ENCODE results near the gene IFNLR1.

The IFNLR1 gene

DNA sequence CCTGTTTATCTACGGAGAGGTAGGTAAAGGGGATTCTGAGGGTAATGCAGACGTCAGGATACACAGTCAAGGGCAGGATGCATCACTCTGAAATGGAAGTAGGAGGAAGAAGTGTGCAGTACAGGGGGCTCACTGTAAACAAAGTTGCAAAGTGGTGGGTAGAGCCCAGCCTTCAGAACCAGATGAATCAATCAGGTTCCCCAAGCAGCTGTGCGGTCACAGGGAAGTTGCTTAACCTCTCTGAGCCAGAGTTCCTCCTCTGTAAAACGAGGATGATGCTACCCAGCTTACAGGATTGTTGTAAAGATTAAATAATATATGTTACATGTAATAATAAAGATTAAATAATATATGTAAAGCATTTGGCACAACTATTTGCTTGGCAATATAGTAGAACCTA, 61.6 kb downstream of the IFNLR1 start:
- DNase-seq (ENCODE audit: low spot score), result no peak
- TF ChIP-seq, protein P1, sequence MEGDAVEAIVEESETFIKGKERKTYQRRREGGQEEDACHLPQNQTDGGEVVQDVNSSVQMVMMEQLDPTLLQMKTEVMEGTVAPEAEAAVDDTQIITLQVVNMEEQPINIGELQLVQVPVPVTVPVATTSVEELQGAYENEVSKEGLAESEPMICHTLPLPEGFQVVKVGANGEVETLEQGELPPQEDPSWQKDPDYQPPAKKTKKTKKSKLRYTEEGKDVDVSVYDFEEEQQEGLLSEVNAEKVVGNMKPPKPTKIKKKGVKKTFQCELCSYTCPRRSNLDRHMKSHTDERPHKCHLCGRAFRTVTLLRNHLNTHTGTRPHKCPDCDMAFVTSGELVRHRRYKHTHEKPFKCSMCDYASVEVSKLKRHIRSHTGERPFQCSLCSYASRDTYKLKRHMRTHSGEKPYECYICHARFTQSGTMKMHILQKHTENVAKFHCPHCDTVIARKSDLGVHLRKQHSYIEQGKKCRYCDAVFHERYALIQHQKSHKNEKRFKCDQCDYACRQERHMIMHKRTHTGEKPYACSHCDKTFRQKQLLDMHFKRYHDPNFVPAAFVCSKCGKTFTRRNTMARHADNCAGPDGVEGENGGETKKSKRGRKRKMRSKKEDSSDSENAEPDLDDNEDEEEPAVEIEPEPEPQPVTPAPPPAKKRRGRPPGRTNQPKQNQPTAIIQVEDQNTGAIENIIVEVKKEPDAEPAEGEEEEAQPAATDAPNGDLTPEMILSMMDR (IDR thresholded peaks at IDR 0.05), result no peak
- Histone ChIP-seq H3K27ac (peak overlapping the region; percentile 1 to 53), H3K4me3 (no peak overlapping the region)

DNA sequence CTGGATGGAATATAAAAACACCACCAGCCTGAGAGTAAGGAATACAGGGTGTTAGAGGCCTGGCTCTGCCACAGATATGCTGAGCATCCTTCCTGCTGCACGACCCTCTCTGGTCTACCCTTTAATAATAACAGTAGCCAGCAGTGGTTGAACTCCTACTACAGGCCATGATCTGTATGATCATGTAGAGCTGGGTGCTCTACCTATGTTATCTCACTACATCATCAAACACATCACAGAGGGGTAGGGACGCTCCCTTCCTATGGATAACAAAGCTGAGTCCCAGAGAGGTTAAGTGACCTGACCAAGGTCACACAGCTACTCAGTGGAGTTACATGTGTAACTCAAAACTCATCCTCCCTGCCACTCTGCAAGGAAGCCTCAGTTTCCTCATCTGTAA, 62.1 kb downstream of the IFNLR1 start:
- Histone ChIP-seq H3K27ac (peak overlapping the region in 1 of 2 donors; percentile 1), H3K4me3 (no peak overlapping the region)
- TF ChIP-seq, protein P1 (IDR thresholded peaks at IDR 0.05), result no peak
- DNase-seq (ENCODE audit: low spot score), result no peak

DNA sequence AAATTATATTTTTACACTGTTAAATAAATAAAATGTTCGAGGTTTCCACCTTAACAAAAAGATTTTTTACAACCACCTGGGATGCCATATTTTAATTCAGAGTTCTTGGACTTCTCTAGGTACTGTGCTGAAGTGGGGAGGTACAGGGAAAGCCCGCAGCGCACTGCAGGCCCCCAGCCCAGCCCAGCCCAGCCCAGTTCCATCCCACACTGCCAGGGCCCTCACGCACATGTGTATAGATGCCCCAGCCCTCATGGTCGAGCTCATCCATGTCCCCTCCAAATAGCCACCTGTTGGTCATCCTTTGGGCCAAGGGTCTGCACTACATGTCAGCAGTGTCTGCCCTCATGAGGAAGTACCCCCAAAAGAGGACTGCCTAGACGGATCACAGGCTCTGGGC, 63.5 kb downstream of the IFNLR1 start:
- TF ChIP-seq, protein P1 (IDR thresholded peaks at IDR 0.05), result no peak
- no peak for DNase-seq (ENCODE audit: low spot score)
- H3K4me3 ChIP-seq, result no peak overlapping the region
- no peak overlapping the region for H3K27ac ChIP-seq

DNA sequence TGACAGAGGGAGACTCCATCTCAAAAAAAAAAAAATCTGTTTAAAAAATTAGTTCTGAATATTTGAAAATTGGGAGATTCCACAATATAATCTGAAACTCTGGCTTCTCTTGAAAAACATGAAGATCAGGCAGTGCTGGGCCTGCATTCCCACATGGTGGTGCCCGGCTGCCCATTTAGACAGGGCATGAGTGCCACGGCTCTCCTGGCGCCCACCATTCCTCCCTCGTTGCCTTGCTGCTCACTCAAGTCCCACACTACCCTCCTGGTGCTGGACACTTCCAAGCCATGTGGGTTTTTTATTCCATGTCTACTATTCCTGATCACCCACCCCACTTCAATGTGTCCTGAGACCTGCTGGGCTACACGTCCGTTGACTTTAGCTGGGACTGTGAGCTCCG, 64.3 kb downstream of the IFNLR1 start:
- Histone ChIP-seq H3K4me3 (no peak overlapping the region), H3K27ac (no peak overlapping the region)
- no peak for DNase-seq (ENCODE audit: low spot score)
- TF ChIP-seq, protein P1 (IDR thresholded peaks at IDR 0.05), result no peak

DNA sequence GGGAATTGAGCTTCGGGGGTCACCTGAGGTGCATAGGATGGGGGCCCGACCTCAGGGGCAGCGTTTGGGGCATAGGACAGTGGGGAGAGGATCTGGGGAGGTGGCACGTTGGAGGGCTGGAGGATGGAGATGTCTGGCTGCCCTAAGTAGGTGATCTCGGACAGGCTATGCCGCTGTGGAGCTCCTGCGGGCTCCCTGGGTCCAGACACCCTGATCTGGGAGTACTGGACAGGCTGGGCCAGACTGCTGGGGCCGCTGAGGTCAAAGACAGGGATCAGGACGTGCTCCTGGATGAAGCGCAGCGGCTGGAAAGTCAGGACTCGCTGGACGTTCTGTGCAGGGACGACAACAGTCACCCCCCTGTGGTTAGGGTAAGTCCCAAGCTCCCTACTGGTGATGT, 65.7 kb downstream of the IFNLR1 start:
- DNase-seq (ENCODE audit: low spot score), result no peak
- H3K27ac ChIP-seq, result no peak overlapping the region
- TF ChIP-seq, protein P1 (IDR thresholded peaks at IDR 0.05), result no peak
- H3K4me3 ChIP-seq, result no peak overlapping the region

DNA sequence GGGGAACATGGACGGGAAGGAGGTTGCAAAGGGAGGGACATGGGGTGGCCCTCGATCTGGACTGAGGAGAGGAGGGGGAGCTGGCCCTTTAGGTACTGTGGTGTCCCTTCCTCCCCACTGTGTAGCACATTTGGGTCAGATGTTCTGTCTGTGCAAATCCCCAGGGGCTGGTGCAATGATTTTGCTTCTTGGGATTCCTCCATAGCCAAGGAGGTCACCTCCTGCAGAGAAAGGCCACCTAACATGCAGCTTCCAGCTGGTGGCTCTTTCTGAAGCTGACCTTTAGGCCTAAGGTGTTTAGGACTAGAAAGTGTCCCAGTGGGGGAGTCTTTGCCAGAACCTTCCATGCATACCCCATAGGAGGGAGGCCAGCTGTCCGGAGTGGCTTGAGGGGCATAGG, 66.1 kb downstream of the IFNLR1 start:
- Histone ChIP-seq H3K27ac (no peak overlapping the region), H3K4me3 (no peak overlapping the region)
- TF ChIP-seq, protein P1 (IDR thresholded peaks at IDR 0.05), result no peak
- DNase-seq (ENCODE audit: low spot score), result no peak

DNA sequence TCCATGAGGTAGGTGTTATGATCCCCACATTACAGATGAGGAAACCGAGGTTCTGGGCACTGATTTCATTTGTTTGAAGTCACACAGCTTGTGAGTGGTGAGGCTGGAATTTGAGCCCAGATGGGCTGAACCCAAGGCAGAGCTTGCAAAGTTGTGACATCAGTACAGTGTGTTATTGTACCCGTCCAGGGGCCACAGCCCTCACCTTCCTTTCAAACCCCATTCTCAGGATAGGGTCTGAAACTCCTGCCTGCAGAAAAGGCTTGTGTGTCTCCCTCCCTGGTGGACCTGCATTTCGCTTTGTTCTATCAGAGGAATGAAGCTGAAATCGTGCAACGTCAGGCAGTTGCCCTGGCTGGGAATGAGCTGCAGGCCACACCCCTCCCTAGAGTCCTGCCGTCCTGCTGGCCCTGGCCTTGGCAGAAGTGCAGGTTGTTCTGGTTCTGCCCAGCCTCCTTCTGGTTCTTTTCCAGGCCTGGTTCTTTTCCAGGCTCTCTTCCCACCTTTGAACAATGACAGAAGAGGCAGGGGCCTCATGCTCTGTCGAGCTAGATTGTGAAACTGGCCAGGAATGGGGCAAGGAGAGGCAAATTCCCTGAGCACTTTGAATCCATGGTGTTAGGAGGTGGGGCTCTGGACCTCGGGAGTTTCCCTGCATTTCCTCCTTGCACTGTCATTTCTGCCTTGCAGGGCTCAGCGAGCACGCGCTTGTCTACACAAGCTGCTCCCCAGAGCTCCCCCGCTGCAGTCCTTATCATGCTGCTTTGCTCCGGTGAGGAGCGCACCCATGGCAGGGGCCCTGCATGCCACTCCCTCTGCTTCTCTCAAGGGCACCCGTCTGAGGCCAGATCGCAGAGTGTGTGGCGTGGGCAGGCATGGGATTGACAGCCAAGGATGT, 67.0 kb downstream of the IFNLR1 start:
- TF ChIP-seq, protein P1 (IDR thresholded peaks at IDR 0.05), result no peak
- DNase-seq (ENCODE audit: low spot score), result no peak
- H3K4me3 ChIP-seq, result peak overlapping the region; percentile 0
- H3K27ac ChIP-seq, result peak overlapping the region in 1 of 2 donors; percentile 13

Measured in coronary artery (tissue), 2 donors.